Left ventricle myocardium inferior (tissue), 1 donor: ENCODE data around the gene DHRS3. TPM values are rescaled to one million over a fixed set of nuclear protein-coding genes. Genes with fewer than 3 reads are reported as not detected.

ENCODE experiments used
- DNase-seq: peaks from one replicate; pipeline ENCODE4 v3.0.0-alpha.2; 2020
- H3K27ac ChIP-seq: fragments of 200-600 bp; replicated peaks from 2 replicates; pipeline ENCODE4 v1.8.0; 2021
- H3K27me3 ChIP-seq: fragments of 200-600 bp; 2 replicates; pipeline ENCODE4 v1.8.0; 2021; ENCODE audit warnings: low read depth
- H3K36me3 ChIP-seq: fragments of 200-600 bp; 2 replicates; pipeline ENCODE4 v1.8.0; 2021
- H3K4me1 ChIP-seq: fragments of 200-600 bp; 2 replicates; pipeline ENCODE4 v1.8.0; 2021
- H3K4me3 ChIP-seq: fragments of 200-600 bp; 2 replicates; pipeline ENCODE4 v1.8.0; 2021; ENCODE audit warnings: mild to moderate bottlenecking, moderate library complexity
- H3K9me3 ChIP-seq: fragments of 200-600 bp; replicated peaks from 2 replicates; pipeline ENCODE4 v1.8.0; 2021
- intact Hi-C: fragments of 100-400 bp; cut with micrococcal nuclease; formaldehyde crosslinking; loops from one replicate; pipeline ENCODE4 v1.11.0; 2022
- total RNA-seq: library from RNA; stranded (reverse); fragmentation: NEBNext Ultra II Directional; extraction: Animal tissue kit (Norgen Biotek cat#: 25700); gene quantifications from one replicate; pipeline ENCODE4 v1.2.1, GENCODE V29; 2021
- TF ChIP-seq, protein P1 (sequence below): fragments of 200-600 bp; IDR thresholded peaks from 2 replicates; pipeline ENCODE4 v1.8.0; 2021; ENCODE audit warnings: antibody characterized with exemption, mild to moderate bottlenecking, borderline replicate concordance
- donor health status: DM: no; HTN: yes; CAD: no; lungs with severe emphysema.

DHRS3 gene
- total RNA-seq, 1 donor from 2014 or later, result 89.7 TPM

GRCh38 chr1:12603224-12603623 is 14.8 kb downstream of the DHRS3 start:
- H3K9me3 ChIP-seq, result peaks cover 13% of the 10 kb centered on the region
- H3K4me3 ChIP-seq, result no peak overlapping the region
- peaks cover 14% of the 10 kb centered on the region for H3K36me3 ChIP-seq
- peaks cover 75% of the 10 kb centered on the region for H3K4me1 ChIP-seq
- TF ChIP-seq, protein P1, sequence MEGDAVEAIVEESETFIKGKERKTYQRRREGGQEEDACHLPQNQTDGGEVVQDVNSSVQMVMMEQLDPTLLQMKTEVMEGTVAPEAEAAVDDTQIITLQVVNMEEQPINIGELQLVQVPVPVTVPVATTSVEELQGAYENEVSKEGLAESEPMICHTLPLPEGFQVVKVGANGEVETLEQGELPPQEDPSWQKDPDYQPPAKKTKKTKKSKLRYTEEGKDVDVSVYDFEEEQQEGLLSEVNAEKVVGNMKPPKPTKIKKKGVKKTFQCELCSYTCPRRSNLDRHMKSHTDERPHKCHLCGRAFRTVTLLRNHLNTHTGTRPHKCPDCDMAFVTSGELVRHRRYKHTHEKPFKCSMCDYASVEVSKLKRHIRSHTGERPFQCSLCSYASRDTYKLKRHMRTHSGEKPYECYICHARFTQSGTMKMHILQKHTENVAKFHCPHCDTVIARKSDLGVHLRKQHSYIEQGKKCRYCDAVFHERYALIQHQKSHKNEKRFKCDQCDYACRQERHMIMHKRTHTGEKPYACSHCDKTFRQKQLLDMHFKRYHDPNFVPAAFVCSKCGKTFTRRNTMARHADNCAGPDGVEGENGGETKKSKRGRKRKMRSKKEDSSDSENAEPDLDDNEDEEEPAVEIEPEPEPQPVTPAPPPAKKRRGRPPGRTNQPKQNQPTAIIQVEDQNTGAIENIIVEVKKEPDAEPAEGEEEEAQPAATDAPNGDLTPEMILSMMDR, result no peak
- no peaks in the 10 kb centered on the region for H3K27me3 ChIP-seq
- intact Hi-C loops, result no loop called here
- DNase-seq, result no peak
- H3K27ac ChIP-seq, result peak overlapping the region; percentile 93

DNA sequence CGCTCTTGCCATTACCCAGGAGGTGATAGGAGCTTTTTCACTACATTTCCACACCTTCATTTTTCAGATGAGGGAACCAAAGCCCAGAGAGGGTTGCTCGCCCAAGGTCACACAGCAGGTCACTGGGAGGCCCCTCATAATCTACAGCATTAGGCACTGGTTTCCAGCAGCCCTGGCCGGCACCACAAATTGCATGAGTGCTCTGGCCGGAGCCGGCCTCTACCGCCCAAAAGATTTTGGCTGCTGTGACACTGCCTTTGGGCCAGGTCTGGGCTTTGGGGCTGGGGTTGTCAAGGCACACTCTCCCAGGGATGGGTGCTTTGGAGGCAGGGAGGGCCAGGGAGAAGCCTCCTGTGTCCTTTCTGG is 15.4 kb downstream of the DHRS3 start:
- intact Hi-C loops, result no loop called here
- no peaks in the 10 kb centered on the region for H3K27me3 ChIP-seq
- H3K36me3 ChIP-seq, result peaks cover 9% of the 10 kb centered on the region
- H3K4me1 ChIP-seq, result peaks cover 78% of the 10 kb centered on the region
- DNase-seq, result no peak
- TF ChIP-seq, protein P1, result no peak
- H3K27ac ChIP-seq, result peak overlapping the region; percentile 93
- no peak overlapping the region for H3K4me3 ChIP-seq
- H3K9me3 ChIP-seq, result peaks cover 13% of the 10 kb centered on the region

DNA sequence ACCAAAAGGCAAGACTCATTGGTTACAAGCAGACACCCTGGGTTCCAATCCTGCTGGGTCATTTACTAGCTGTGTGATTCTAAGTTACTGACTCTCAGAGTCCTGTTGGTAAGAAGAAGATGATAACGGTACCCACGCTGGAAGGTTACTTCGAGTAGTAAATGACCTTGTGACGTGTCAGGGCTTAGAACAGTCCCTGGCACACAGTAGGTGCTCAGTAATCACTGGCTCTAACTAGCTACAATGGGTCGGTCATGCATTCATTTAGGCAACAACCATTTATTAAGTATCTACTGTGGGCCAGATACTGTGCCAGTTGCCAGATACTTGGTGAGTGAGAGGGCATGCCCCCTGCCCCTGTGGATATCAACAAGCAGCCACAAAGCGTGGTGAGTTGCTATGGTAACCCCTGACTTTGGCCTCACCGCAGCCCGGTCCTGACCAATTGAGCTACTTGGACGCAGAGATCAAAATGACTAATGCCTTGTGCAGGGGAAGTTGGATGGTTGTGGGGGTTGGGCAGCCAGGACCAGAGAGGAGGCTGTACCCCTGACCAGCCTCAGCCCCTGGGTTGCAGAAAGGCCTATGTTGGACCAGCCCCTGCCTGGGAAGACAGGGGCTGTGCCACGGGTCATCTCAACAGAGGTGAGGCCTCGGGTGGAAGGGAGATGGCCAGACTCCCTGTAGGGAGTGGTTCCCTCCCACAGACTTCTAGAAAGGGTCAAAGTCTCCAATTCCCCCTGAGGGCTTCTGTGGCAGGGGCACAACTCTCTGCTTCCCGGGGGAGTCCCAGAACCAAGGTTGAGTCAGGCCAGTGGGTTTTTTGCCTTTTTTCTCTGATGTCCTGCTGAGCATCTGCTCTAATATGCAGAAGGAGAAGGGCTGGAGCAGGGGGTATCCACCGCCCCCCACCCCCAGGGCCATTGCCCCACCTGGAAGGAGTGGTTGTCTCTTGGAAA is 16.0 kb downstream of the DHRS3 start:
- Histone ChIP-seq H3K27ac (peak overlapping the region; percentile 93), H3K4me3 (no peak overlapping the region), H3K36me3 (peaks cover 4% of the 10 kb centered on the region), H3K9me3 (peaks cover 6% of the 10 kb centered on the region), H3K4me1 (peaks cover 85% of the 10 kb centered on the region), H3K27me3 (no peaks in the 10 kb centered on the region)
- DNase-seq, result no peak
- intact Hi-C loops, result loop anchor here (2.0 kb wide), 1 partner anchor 13 kb away; no protein-coding TSS in a partner anchor
- TF ChIP-seq, protein P1, result no peak

DNA sequence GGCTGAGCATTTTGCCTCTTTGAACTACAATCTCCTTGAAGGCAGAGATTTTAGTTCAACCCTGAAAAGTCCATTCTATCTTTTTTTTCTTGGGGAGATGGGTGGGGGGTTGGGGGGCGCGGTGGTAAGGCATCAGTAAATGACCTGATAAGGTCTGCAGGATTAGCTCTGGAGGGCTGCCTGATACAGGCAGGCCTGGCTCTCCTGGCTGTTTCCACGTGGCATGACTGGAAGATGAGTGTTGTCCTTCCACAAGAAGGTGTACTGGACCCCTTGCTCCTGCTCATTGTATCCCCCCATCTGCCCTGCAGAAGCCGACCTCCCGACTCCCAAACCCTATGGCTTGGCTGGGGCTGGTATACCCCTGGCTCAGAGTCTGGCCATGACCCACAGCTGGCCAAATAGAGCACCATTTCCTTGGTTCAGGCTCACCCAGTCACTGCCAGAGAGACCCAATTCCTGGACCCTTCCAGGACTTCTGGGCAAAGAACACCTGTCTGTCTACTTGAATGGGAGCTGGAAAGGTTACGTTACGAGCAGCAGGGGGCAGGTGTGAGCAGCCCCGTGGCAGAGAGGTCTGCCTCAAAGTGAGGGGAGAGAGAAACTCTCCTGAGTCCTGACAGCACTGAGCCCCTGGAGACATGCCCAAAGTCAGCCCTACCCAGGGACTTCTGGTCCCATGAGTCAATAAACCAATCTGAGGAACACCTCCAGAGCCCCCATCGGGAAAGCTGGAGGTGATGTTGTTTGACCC is 17.0 kb downstream of the DHRS3 start:
- no peak overlapping the region for H3K4me3 ChIP-seq
- intact Hi-C loops, result loop anchor here (2.0 kb wide), 1 partner anchor 14 kb away; no protein-coding TSS in a partner anchor
- no peak for DNase-seq
- no peaks in the 10 kb centered on the region for H3K27me3 ChIP-seq
- H3K4me1 ChIP-seq, result peaks cover 94% of the 10 kb centered on the region
- TF ChIP-seq, protein P1, result peak; percentile 58
- H3K9me3 ChIP-seq, result no peaks in the 10 kb centered on the region
- no peaks in the 10 kb centered on the region for H3K36me3 ChIP-seq
- H3K27ac ChIP-seq, result peak overlapping the region; percentile 93

- intact Hi-C loops, result loop anchor here (2.0 kb wide), 1 partner anchor 14 kb away; no protein-coding TSS in a partner anchor
- Histone ChIP-seq H3K4me3 (no peak overlapping the region), H3K36me3 (no peaks in the 10 kb centered on the region), H3K27ac (peak overlapping the region; percentile 93), H3K9me3 (no peaks in the 10 kb centered on the region), H3K4me1 (peaks cover 100% of the 10 kb centered on the region), H3K27me3 (no peaks in the 10 kb centered on the region)
- peak; percentile 84 for DNase-seq
- TF ChIP-seq, protein P1, result no peak
These were observed 17.7 kb downstream of the DHRS3 start for GRCh38 chr1:12600335-12600734.
